Endothelial cell of umbilical vein (primary cell): ENCODE results near the gene CMTM3. TPM values are rescaled to one million over a fixed set of nuclear protein-coding genes. Genes with fewer than 3 reads are reported as not detected.

Experiments used
- BruUV-seq: library from RNA; stranded (reverse); fragments of 400-500 nt; replicated peaks from 2 replicates; lab custom pipeline; 2021; lab: Mats Ljungman, UMichigan
- CTCF ChIA-PET: fragments of 300-600, 350-600 bp; sonication (Branson Sonifier 250); formaldehyde crosslinking; loops from one replicate; lab custom pipeline; 2021; ENCODE audit warnings: antibody characterized with exemption, inconsistent platforms; lab: Charles Lee
- POLR2A ChIA-PET: fragments of 300-600, 350-600 bp; sonication (Branson Sonifier 250); formaldehyde crosslinking; loops from one replicate; lab custom pipeline; 2021; ENCODE audit warnings: antibody characterized with exemption, inconsistent platforms; lab: Charles Lee
- DNase-seq: peaks from one replicate; pipeline ENCODE4 v3.0.0-alpha.2; 2011; ENCODE audit warnings: low read depth, low spot score
- FAIRE-seq: peaks from 2 replicates; lab custom pipeline; 2011; peaks lifted over from hg19 to GRCh38; lab: Jason Lieb, UNC
- H2AFZ ChIP-seq: 2 replicates; pipeline ENCODE4 v1.6.0; 2012; ENCODE audit warnings: low read depth, low read length, control low read depth, inconsistent platforms
- H3K27ac ChIP-seq: 2 replicates; pipeline ENCODE4 v1.5.1; 2011; ENCODE audit warnings: low read depth, mild to moderate bottlenecking, control low read depth, low read length, moderate library complexity; ENCODE audit not compliant: insufficient read depth
- H3K27me3 ChIP-seq, 2 experiments: 2 replicates each; pipeline versions ENCODE4 v1.6.0 to v1.6.1; 2011; ENCODE audit warnings: low read length in 2 of 2, mixed read lengths in 1 of 2; ENCODE audit not compliant: control insufficient read depth in 2 of 2, insufficient read depth in 2 of 2
- H3K36me3 ChIP-seq, 2 experiments: 2 replicates in 1 of 2; 3 replicates in 1 of 2; pipeline ENCODE4 v1.5.1; 2011; ENCODE audit warnings: low read length in 2 of 2, mild to moderate bottlenecking in 1 of 2, moderate library complexity in 1 of 2; ENCODE audit not compliant: control insufficient read depth in 2 of 2, insufficient read depth in 2 of 2; ENCODE audit errors: extremely low read depth in 1 of 2
- H3K4me1 ChIP-seq: 3 replicates; pipeline ENCODE4 v1.5.1; 2011; ENCODE audit warnings: mild to moderate bottlenecking, low read length; ENCODE audit not compliant: control insufficient read depth, insufficient read depth; ENCODE audit errors: extremely low read depth
- H3K4me2 ChIP-seq: 2 replicates; pipeline ENCODE4 v1.6.1; 2011; ENCODE audit warnings: low read length, control low read depth, mixed read lengths; ENCODE audit not compliant: insufficient read depth
- H3K4me3 ChIP-seq, 3 experiments: fragments of 200-600 bp in 1 of 3; sonication (generic), shearing (Covaris generic) in 1 of 3; replicated peaks in 1 of 3; 2 replicates each; pipeline ENCODE4 v1.5.1; 2011 to 2016; ENCODE audit warnings: control low read depth in 3 of 3, low read length in 3 of 3, mild to moderate bottlenecking in 2 of 3, inconsistent platforms in 1 of 3, low read depth in 1 of 3, moderate library complexity in 1 of 3; ENCODE audit not compliant: insufficient read depth in 1 of 3
- H3K79me2 ChIP-seq: 2 replicates; pipeline ENCODE4 v1.6.0; 2012; ENCODE audit warnings: low read length, inconsistent platforms; ENCODE audit not compliant: control insufficient read depth, insufficient read depth
- H3K9ac ChIP-seq: replicated peaks from 2 replicates; pipeline ENCODE3; 2011; ENCODE audit warnings: low read length, control low read depth; ENCODE audit not compliant: insufficient read depth; ENCODE audit errors: extremely low read depth
- H3K9me1 ChIP-seq: replicated peaks from 3 replicates; pipeline ENCODE4 v1.6.0; 2011; ENCODE audit warnings: mild to moderate bottlenecking, low read length; ENCODE audit not compliant: control insufficient read depth, insufficient read depth; ENCODE audit errors: extremely low read depth
- H3K9me3 ChIP-seq: replicated peaks from 2 replicates; pipeline ENCODE4 v1.5.1; 2012; ENCODE audit warnings: low read length, inconsistent platforms; ENCODE audit not compliant: control insufficient read depth, insufficient read depth
- H4K20me1 ChIP-seq: replicated peaks from 2 replicates; pipeline ENCODE3; 2011; ENCODE audit warnings: mild to moderate bottlenecking, low read length; ENCODE audit not compliant: control insufficient read depth, insufficient read depth; ENCODE audit errors: extremely low read depth
- EZH2 ChIP-seq: IDR thresholded peaks from 2 replicates; pipeline ENCODE4 v1.6.1; 2012; ENCODE audit warnings: borderline replicate concordance, low read depth, mild to moderate bottlenecking, moderate library complexity, low read length, inconsistent platforms; ENCODE audit not compliant: severe bottlenecking
- FOS ChIP-seq: IDR thresholded peaks from 2 replicates; pipeline ENCODE4 v1.6.1; 2011; ENCODE audit warnings: mild to moderate bottlenecking, low read length, moderate library complexity, borderline replicate concordance; ENCODE audit not compliant: insufficient read depth
- GATA2 ChIP-seq: IDR thresholded peaks from 2 replicates; pipeline ENCODE4 v1.7.0; 2011; ENCODE audit warnings: low read depth, mild to moderate bottlenecking, moderate library complexity, mixed read lengths, low read length; ENCODE audit not compliant: insufficient read length, insufficient read depth
- JUN ChIP-seq: IDR thresholded peaks from 2 replicates; pipeline ENCODE4 v1.6.1; 2011; ENCODE audit warnings: borderline replicate concordance, low read depth; ENCODE audit not compliant: insufficient read length, insufficient read depth
- MYC ChIP-seq: IDR thresholded peaks from one replicate; pipeline ENCODE4 v1.6.1; 2011; ENCODE audit warnings: mild to moderate bottlenecking, low read depth, low read length
- POLR2A ChIP-seq: IDR thresholded peaks from 2 replicates; pipeline ENCODE4 v1.6.1; 2012; ENCODE audit warnings: low read depth, mild to moderate bottlenecking, control low read depth, low read length
- POLR2AphosphoS5 ChIP-seq: IDR thresholded peaks from 2 replicates; pipeline ENCODE4 v1.6.1; 2012; ENCODE audit warnings: low read depth, mild to moderate bottlenecking, control low read depth, low read length, moderate library complexity; ENCODE audit not compliant: insufficient read depth
- dilution Hi-C: fragments of 300-500 bp; cut with MboI; formaldehyde crosslinking; loops from one replicate; pipeline ENCODE4 v1.15.0; 2019; ENCODE audit warnings: low sequenced_read_pairs; ENCODE audit not compliant: extremely low pct_ligation_motif_present
- intact Hi-C: fragments of 100-400 bp; cut with micrococcal nuclease; formaldehyde crosslinking; loops from one replicate; pipeline ENCODE4 v1.10.0; 2022
- polyA plus RNA-seq, 4 experiments: library from polyadenylated mRNA; depleted of rRNA in 3 of 4; stranded (reverse) in 3 of 4; unstranded in 1 of 4; fragments of >200 nt; gene quantifications; 2 replicates each; pipeline versions ENCODE4 v1.2.1 to v1.2.3, GENCODE V29; 2011 to 2012; ENCODE audit warnings: missing spikeins in 1 of 4
- total RNA-seq: library from RNA; stranded (reverse); gene quantifications from 2 replicates; pipeline ENCODE4 v1.2.3, GENCODE V29; 2021
- TF ChIP-seq, protein P1 (sequence below), 2 donors: IDR thresholded peaks; 1 replicate in 1 of 2; 2 replicates in 1 of 2; pipeline ENCODE4 v1.5.1; 2011; ENCODE audit warnings: low read length in 2 of 2, mild to moderate bottlenecking in 2 of 2, moderate library complexity in 2 of 2, control low read depth in 1 of 2, inconsistent platforms in 1 of 2, low read depth in 1 of 2; ENCODE audit not compliant: insufficient read depth in 1 of 2; ENCODE audit errors: extremely low read depth in 1 of 2
- TF ChIP-seq, protein P2 (sequence below): IDR thresholded peaks from 2 replicates; pipeline ENCODE4 v1.6.1; 2011; ENCODE audit not compliant: insufficient read depth, insufficient read length

Gene CMTM3
- total and polyA plus RNA-seq, 2 donors (not counting 3 experiments of a cell fraction or from before 2014, with no cell fraction given), result 83.6 to 86.2 TPM

DNA sequence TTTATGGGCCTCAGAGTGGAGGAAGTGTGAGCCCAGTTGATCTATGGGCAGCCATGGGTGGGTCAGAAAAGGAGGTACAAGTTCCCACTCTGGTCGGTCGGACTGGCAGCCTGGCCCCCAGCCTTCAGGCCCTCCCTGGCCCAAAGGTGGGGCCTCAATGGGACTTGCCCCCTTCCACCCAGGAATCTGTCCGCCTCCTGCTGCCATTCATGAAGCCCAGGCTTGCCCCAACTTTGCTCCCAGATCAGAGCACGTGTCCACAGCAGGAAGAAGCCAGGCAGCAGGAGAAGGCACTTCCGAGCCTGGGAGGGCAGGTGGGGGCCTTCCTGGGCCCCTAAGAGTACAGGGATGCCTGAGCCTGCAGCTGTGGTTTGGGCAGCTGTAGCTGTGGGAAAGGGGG, 3.0 kb upstream of the CMTM3 start:
- POLR2A ChIA-PET, result no interaction called here
- FAIRE-seq, result no peak
- intact Hi-C loops, result no loop called here

More for the DNA sequence above, 3.0 kb upstream of the CMTM3 start:
- Histone ChIP-seq H3K4me3 (no peak overlapping the region), H3K9ac (no peak overlapping the region), H3K27ac (no peak overlapping the region), H3K4me1 (peaks cover 14% of the 10 kb centered on the region), H3K9me3 (no peaks in the 10 kb centered on the region), H3K27me3 (peaks cover 0 to 9% of the 10 kb centered on the region in 2 experiments), H3K79me2 (peaks cover 14% of the 10 kb centered on the region), H3K36me3 (no peaks in the 10 kb centered on the region), H3K4me2 (no peak overlapping the region), H4K20me1 (no peaks in the 10 kb centered on the region), H2AFZ (no peak overlapping the region), H3K9me1 (no peaks in the 10 kb centered on the region)
- dilution Hi-C loops, result no loop called here
- no peak for TF ChIP-seq FOS
- no peak for TF ChIP-seq EZH2
- TF ChIP-seq, protein P1, sequence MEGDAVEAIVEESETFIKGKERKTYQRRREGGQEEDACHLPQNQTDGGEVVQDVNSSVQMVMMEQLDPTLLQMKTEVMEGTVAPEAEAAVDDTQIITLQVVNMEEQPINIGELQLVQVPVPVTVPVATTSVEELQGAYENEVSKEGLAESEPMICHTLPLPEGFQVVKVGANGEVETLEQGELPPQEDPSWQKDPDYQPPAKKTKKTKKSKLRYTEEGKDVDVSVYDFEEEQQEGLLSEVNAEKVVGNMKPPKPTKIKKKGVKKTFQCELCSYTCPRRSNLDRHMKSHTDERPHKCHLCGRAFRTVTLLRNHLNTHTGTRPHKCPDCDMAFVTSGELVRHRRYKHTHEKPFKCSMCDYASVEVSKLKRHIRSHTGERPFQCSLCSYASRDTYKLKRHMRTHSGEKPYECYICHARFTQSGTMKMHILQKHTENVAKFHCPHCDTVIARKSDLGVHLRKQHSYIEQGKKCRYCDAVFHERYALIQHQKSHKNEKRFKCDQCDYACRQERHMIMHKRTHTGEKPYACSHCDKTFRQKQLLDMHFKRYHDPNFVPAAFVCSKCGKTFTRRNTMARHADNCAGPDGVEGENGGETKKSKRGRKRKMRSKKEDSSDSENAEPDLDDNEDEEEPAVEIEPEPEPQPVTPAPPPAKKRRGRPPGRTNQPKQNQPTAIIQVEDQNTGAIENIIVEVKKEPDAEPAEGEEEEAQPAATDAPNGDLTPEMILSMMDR (IDR thresholded peaks at IDR 0.05; ENCODE audit: extremely low read depth in 1 of 2, insufficient read depth in 1 of 2, low read depth in 1 of 2, low read length in 2 of 2), result no peak
- TF ChIP-seq, protein P2, sequence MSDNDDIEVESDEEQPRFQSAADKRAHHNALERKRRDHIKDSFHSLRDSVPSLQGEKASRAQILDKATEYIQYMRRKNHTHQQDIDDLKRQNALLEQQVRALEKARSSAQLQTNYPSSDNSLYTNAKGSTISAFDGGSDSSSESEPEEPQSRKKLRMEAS, result no peak
- no peak for TF ChIP-seq JUN
- TF ChIP-seq GATA2, result no peak
- TF ChIP-seq POLR2AphosphoS5, result no peak
- no peak for TF ChIP-seq MYC
- TF ChIP-seq POLR2A, result no peak
- DNase-seq, result no peak
- CTCF ChIA-PET, result interaction anchor here (1.3 to 1.8 kb wide), 2 partner anchors 12 to 86 kb away, joined by 3 to 4 read pairs; no protein-coding TSS in a partner anchor
- no TSS peak for BruUV-seq
